IPS-18c (cell line): ENCODE measurements around the gene BLM.

ENCODE experiments used
- H3K4me3 ChIP-seq: 2 replicates; pipeline ENCODE4 v1.7.0; 2013; ENCODE audit warnings: low read depth, mild to moderate bottlenecking, low read length, moderate library complexity; ENCODE audit not compliant: insufficient read depth
- H3K9me3 ChIP-seq: one replicate; pipeline ENCODE4 v1.6.1; 2013; ENCODE audit warnings: mild to moderate bottlenecking, low read length, moderate library complexity; ENCODE audit not compliant: control insufficient read depth, insufficient read depth

The BLM gene

GRCh38 chr15:90757461-90757860 lies 40.3 kb downstream of the BLM start:
- Histone ChIP-seq H3K4me3 (no peak overlapping the region), H3K9me3 (no peaks in the 10 kb centered on the region)

- Histone ChIP-seq H3K4me3 (no peak overlapping the region), H3K9me3 (no peaks in the 10 kb centered on the region)
These were observed 43.6 kb downstream of the BLM start for GRCh38 chr15:90760661-90761232.

- H3K9me3 ChIP-seq: no peaks in the 10 kb centered on the region
- H3K4me3 ChIP-seq: no peak overlapping the region
These were observed 44.5 kb downstream of the BLM start for GRCh38 chr15:90761629-90762028.

GRCh38 chr15:90762109-90762508 lies 45.0 kb downstream of the BLM start:
- Histone ChIP-seq H3K4me3 (no peak overlapping the region), H3K9me3 (no peaks in the 10 kb centered on the region)

- H3K4me3 ChIP-seq: no peak overlapping the region
- no peaks in the 10 kb centered on the region for H3K9me3 ChIP-seq
These were observed 46.4 kb downstream of the BLM start for GRCh38 chr15:90763366-90764099.

GRCh38 chr15:90765531-90765930 lies 48.4 kb downstream of the BLM start:
- no peaks in the 10 kb centered on the region for H3K9me3 ChIP-seq
- H3K4me3 ChIP-seq: no peak overlapping the region

GRCh38 chr15:90765966-90766365 lies 48.8 kb downstream of the BLM start:
- Histone ChIP-seq H3K9me3 (no peaks in the 10 kb centered on the region), H3K4me3 (no peak overlapping the region)

GRCh38 chr15:90769375-90769774 lies 52.2 kb downstream of the BLM start:
- H3K4me3 ChIP-seq: no peak overlapping the region

GRCh38 chr15:90773485-90773884 lies 56.3 kb downstream of the BLM start:
- no peak overlapping the region for H3K4me3 ChIP-seq
- no peaks in the 10 kb centered on the region for H3K9me3 ChIP-seq

More at GRCh38 chr15:90769375-90769774, 52.2 kb downstream of the BLM start:
- H3K9me3 ChIP-seq: no peaks in the 10 kb centered on the region

- Histone ChIP-seq H3K9me3 (no peaks in the 10 kb centered on the region), H3K4me3 (no peak overlapping the region)
These were observed 57.8 kb downstream of the BLM start for GRCh38 chr15:90774731-90775514.

- Histone ChIP-seq H3K9me3 (no peaks in the 10 kb centered on the region), H3K4me3 (no peak overlapping the region)
These were observed 63.8 kb downstream of the BLM start for GRCh38 chr15:90780916-90781315.

GRCh38 chr15:90782442-90782841 lies 65.3 kb downstream of the BLM start:
- no peaks in the 10 kb centered on the region for H3K9me3 ChIP-seq
- H3K4me3 ChIP-seq: no peak overlapping the region

- no peaks in the 10 kb centered on the region for H3K9me3 ChIP-seq
- H3K4me3 ChIP-seq: no peak overlapping the region
These were observed 70.7 kb downstream of the BLM start for GRCh38 chr15:90787881-90788280.

GRCh38 chr15:90789462-90789861 lies 72.3 kb downstream of the BLM start:
- Histone ChIP-seq H3K4me3 (no peak overlapping the region), H3K9me3 (no peaks in the 10 kb centered on the region)

- H3K4me3 ChIP-seq: no peak overlapping the region
- H3K9me3 ChIP-seq: no peaks in the 10 kb centered on the region
These were observed 72.9 kb downstream of the BLM start for GRCh38 chr15:90790057-90790456.

- Histone ChIP-seq H3K9me3 (no peaks in the 10 kb centered on the region), H3K4me3 (no peak overlapping the region)
These were observed 73.4 kb downstream of the BLM start for GRCh38 chr15:90790561-90790960.

- H3K4me3 ChIP-seq: no peak overlapping the region
- no peaks in the 10 kb centered on the region for H3K9me3 ChIP-seq
These were observed 77.4 kb downstream of the BLM start for GRCh38 chr15:90794538-90794937.

GRCh38 chr15:90799639-90800170 lies 82.6 kb downstream of the BLM start:
- H3K4me3 ChIP-seq: no peak overlapping the region

More at GRCh38 chr15:90799639-90800170, 82.6 kb downstream of the BLM start:
- H3K9me3 ChIP-seq: no peaks in the 10 kb centered on the region
